ENCODE data around the gene PARPBP. TPM values are rescaled to one million over a fixed set of nuclear protein-coding genes. Genes with fewer than 3 reads are reported as not detected.
A peak's percentile ranks its signal among the peaks of the same experiment; 100 is the strongest.
"Not testable (repeated sequence)": the region's sequence is repeated elsewhere in the genome, so short reads cannot be mapped to it uniquely, and the experiment has no call there.

PARPBP gene, protein sequence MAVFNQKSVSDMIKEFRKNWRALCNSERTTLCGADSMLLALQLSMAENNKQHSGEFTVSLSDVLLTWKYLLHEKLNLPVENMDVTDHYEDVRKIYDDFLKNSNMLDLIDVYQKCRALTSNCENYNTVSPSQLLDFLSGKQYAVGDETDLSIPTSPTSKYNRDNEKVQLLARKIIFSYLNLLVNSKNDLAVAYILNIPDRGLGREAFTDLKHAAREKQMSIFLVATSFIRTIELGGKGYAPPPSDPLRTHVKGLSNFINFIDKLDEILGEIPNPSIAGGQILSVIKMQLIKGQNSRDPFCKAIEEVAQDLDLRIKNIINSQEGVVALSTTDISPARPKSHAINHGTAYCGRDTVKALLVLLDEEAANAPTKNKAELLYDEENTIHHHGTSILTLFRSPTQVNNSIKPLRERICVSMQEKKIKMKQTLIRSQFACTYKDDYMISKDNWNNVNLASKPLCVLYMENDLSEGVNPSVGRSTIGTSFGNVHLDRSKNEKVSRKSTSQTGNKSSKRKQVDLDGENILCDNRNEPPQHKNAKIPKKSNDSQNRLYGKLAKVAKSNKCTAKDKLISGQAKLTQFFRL
- 10 to 100 TPM in 1 of 2 donors, under 1 TPM in 1; 0.33 to 24.9 TPM for total RNA-seq
- polyA plus RNA-seq, result under 1 TPM; 0.32 to 0.87 TPM

DNA sequence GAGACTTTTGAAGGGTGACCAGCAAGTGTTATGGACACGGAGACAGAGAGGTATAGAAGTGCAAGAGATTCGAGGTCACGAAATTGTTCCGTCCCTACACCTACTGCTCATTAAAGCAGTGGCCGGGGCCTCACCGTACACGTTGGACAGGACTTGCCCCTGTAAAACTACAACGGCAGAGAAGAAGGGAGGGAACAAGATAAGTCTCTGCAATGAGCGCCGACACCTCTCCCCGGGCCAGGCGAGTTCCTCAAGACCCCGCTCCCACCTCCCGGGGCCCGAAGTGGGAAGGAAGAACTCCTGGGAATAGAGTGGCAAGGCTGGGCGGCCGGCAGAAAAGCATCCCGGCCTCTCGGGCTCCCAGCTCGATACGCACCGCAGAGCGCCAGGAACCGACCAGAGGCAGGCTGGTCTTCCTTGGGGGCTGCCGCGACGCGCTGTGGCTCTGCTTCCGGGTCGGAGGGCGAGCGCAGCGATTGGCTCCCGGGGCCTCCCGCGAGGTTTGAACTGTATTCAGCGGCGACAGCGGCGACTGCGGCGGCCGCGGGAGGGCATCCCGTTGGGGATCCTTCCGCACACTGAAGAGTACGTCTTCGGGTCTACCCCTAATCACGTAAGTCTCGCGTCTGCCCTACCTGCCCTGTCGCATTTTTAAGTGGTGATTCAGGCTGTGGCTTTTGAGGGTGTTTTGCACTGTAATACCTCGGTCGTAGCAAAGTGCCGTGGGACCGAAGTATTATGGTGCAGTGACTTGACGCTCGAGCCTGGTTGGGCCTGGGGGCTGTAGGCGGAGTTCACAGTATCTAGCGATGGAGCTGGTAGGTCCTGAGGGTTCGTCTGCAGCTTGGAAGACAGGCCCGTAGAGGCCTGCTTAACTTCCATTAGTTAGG lies at the start of gene PARPBP, which contains the start of gene NUP37:
PARPBP (plus strand) TSS at position 510 of the 890 bp plus-strand sequence. CDS start 3,706 bp downstream, outside the sequence.
NUP37 (minus strand) TSS at position 441 of the 890 bp plus-strand sequence. CDS start 1,596 bp downstream, outside the sequence.
- peak within 1 kb of the TSS in 1 of 2 donors; percentile 45 for H3K27ac ChIP-seq (ENCODE audit: low read depth in 1 of 2, low read length in 2 of 2)
- peak; percentile 94 for DNase-seq (ENCODE audit: low spot score)
- TF ChIP-seq MAX (IDR thresholded peaks at IDR 0.05) (no peak), RXRA (IDR thresholded peaks at IDR 0.05) (no peak), NR2F2 (IDR thresholded peaks at IDR 0.05) (no peak), RAD21 (IDR thresholded peaks at IDR 0.05) (peak in 1 of 2 donors; percentile 23), GABPA (IDR thresholded peaks at IDR 0.05 in 1 of 2, conservative IDR thresholded peaks at IDR 0.05 in 1 of 2) (peak; percentile 65 to 90), REST (IDR thresholded peaks at IDR 0.05) (no peak), TAF1 (conservative IDR thresholded peaks at IDR 0.05) (peak; percentile 19), YY1 (IDR thresholded peaks at IDR 0.05) (peak; percentile 32), FOXA1 (IDR thresholded peaks at IDR 0.05) (no peak), HNF4G (IDR thresholded peaks at IDR 0.05) (no peak), SP1 (IDR thresholded peaks at IDR 0.05) (peak; percentile 50)
- TF ChIP-seq, protein P1, sequence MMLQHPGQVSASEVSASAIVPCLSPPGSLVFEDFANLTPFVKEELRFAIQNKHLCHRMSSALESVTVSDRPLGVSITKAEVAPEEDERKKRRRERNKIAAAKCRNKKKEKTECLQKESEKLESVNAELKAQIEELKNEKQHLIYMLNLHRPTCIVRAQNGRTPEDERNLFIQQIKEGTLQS (IDR thresholded peaks at IDR 0.05), result no peak
- TF ChIP-seq, protein P2, sequence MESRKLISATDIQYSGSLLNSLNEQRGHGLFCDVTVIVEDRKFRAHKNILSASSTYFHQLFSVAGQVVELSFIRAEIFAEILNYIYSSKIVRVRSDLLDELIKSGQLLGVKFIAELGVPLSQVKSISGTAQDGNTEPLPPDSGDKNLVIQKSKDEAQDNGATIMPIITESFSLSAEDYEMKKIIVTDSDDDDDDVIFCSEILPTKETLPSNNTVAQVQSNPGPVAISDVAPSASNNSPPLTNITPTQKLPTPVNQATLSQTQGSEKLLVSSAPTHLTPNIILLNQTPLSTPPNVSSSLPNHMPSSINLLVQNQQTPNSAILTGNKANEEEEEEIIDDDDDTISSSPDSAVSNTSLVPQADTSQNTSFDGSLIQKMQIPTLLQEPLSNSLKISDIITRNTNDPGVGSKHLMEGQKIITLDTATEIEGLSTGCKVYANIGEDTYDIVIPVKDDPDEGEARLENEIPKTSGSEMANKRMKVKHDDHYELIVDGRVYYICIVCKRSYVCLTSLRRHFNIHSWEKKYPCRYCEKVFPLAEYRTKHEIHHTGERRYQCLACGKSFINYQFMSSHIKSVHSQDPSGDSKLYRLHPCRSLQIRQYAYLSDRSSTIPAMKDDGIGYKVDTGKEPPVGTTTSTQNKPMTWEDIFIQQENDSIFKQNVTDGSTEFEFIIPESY (IDR thresholded peaks at IDR 0.05), result peak; percentile 94
- TF ChIP-seq, protein P3, sequence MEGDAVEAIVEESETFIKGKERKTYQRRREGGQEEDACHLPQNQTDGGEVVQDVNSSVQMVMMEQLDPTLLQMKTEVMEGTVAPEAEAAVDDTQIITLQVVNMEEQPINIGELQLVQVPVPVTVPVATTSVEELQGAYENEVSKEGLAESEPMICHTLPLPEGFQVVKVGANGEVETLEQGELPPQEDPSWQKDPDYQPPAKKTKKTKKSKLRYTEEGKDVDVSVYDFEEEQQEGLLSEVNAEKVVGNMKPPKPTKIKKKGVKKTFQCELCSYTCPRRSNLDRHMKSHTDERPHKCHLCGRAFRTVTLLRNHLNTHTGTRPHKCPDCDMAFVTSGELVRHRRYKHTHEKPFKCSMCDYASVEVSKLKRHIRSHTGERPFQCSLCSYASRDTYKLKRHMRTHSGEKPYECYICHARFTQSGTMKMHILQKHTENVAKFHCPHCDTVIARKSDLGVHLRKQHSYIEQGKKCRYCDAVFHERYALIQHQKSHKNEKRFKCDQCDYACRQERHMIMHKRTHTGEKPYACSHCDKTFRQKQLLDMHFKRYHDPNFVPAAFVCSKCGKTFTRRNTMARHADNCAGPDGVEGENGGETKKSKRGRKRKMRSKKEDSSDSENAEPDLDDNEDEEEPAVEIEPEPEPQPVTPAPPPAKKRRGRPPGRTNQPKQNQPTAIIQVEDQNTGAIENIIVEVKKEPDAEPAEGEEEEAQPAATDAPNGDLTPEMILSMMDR (IDR thresholded peaks at IDR 0.05; ENCODE audit: low read depth, low read length, missing input control), result no peak
- peak within 1 kb of the TSS; percentile 73 to 97 (median 77) for H3K4me3 ChIP-seq (ENCODE audit: low read depth in 1 of 3, low read length in 3 of 3)
- WGBS, result under 1% methylated on average over 62 of the region's 62 CpGs
- peaks cover 4 to 15% (median 12%) of the 10 kb centered on the region in 4 donors for H3K4me1 ChIP-seq (ENCODE audit: control insufficient read depth in 4 of 4, insufficient read depth in 4 of 4, low read length in 3 of 4)
- peak within 1 kb of the TSS; percentile 40 to 97 for H3K9ac ChIP-seq (ENCODE audit: low read depth in 1 of 2, low read length in 2 of 2)
- peaks cover 1 to 6% (median 3%) of the 10 kb centered on the region in 4 donors for H3K36me3 ChIP-seq (ENCODE audit: control insufficient read depth in 4 of 4, insufficient read depth in 3 of 4, low read depth in 1 of 4, low read length in 3 of 4)
- no peaks in the 10 kb centered on the region for H3K9me3 ChIP-seq (ENCODE audit: control insufficient read depth in 4 of 4, low read length in 3 of 4)
- no peaks in the 10 kb centered on the region for H3K27me3 ChIP-seq (ENCODE audit: control insufficient read depth in 4 of 4, insufficient read depth in 4 of 4, low read length in 3 of 4)

- not testable (repeated sequence) for H3K9ac ChIP-seq (ENCODE audit: low read depth in 1 of 2, low read length in 2 of 2); H3K9me3 ChIP-seq (ENCODE audit: control insufficient read depth in 4 of 4, low read length in 3 of 4); H3K4me3 ChIP-seq (ENCODE audit: low read depth in 1 of 3, low read length in 3 of 3); H3K4me1 ChIP-seq (ENCODE audit: control insufficient read depth in 4 of 4, insufficient read depth in 4 of 4, low read length in 3 of 4); H3K36me3 ChIP-seq (ENCODE audit: control insufficient read depth in 4 of 4, insufficient read depth in 3 of 4, low read depth in 1 of 4, low read length in 3 of 4); DNase-seq (ENCODE audit: low spot score); H3K27me3 ChIP-seq (ENCODE audit: control insufficient read depth in 4 of 4, insufficient read depth in 4 of 4, low read length in 3 of 4); H3K27ac ChIP-seq (ENCODE audit: low read depth in 1 of 2, low read length in 2 of 2)
- 95% methylated on average over 7 of the region's 7 CpGs for WGBS
These were observed 47.9 kb upstream of the PARPBP start for GRCh38 chr12:102072092-102072491.

All from liver (tissue), 9 donors.